ENCODE results near the gene GREM1.
A peak's percentile ranks its signal among the peaks of the same experiment; 100 is the strongest.

The GREM1 gene

GRCh38 chr15:32733281-32733680 lies 15.5 kb downstream of the GREM1 start:
- DNase-seq = no peak

- no peak for DNase-seq
These were observed 18.3 kb downstream of the GREM1 start for GRCh38 chr15:32735989-32736700.

GRCh38 chr15:32736701-32737061 lies 18.9 kb downstream of the GREM1 start:
- no peak for DNase-seq

- no peak for DNase-seq
These were observed 19.5 kb downstream of the GREM1 start for GRCh38 chr15:32737304-32737703.

- DNase-seq = no peak
These were observed 20.9 kb downstream of the GREM1 start for GRCh38 chr15:32738666-32739065.

GRCh38 chr15:32739522-32740063 lies 21.8 kb downstream of the GREM1 start:
- DNase-seq = no peak

- no peak for DNase-seq
These were observed 25.8 kb downstream of the GREM1 start for GRCh38 chr15:32743411-32744140.

- DNase-seq = no peak
These were observed 28.5 kb downstream of the GREM1 start for GRCh38 chr15:32746116-32746857.

- no peak for DNase-seq
These were observed 30.1 kb downstream of the GREM1 start for GRCh38 chr15:32747921-32748342.

- DNase-seq = no peak
These were observed 33.2 kb downstream of the GREM1 start for GRCh38 chr15:32750979-32751378.

GRCh38 chr15:32757426-32757825 lies 39.6 kb downstream of the GREM1 start:
- no peak for DNase-seq

GRCh38 chr15:32763295-32763694 lies 45.5 kb downstream of the GREM1 start:
- DNase-seq = no peak

GRCh38 chr15:32765236-32765635 lies 47.4 kb downstream of the GREM1 start:
- DNase-seq = no peak

GRCh38 chr15:32766101-32766500 lies 48.3 kb downstream of the GREM1 start:
- no peak for DNase-seq

GRCh38 chr15:32767236-32767635 lies 49.4 kb downstream of the GREM1 start:
- DNase-seq = no peak

GRCh38 chr15:32774022-32774421 lies 56.2 kb downstream of the GREM1 start:
- peak; percentile 36 for DNase-seq

GRCh38 chr15:32775103-32775502 lies 57.3 kb downstream of the GREM1 start:
- DNase-seq = no peak

- no peak for DNase-seq
These were observed 60.8 kb downstream of the GREM1 start for GRCh38 chr15:32778391-32779176.

- no peak for DNase-seq
These were observed 64.0 kb downstream of the GREM1 start for GRCh38 chr15:32781781-32782180.

- no peak for DNase-seq
These were observed 66.8 kb downstream of the GREM1 start for GRCh38 chr15:32784581-32784980.

GRCh38 chr15:32786906-32787305 lies 69.1 kb downstream of the GREM1 start:
- no peak for DNase-seq

- DNase-seq = no peak
These were observed 70.1 kb downstream of the GREM1 start for GRCh38 chr15:32787949-32788348.
